HepG2 (cell line): ENCODE measurements around the gene NYAP2. TPM values are rescaled to one million over a fixed set of nuclear protein-coding genes. Genes with fewer than 3 reads are reported as not detected.

Source experiments
- ATAC-seq: fragments of 200-7000 bp; cut with Tn5 transposase; 3 replicates; pipeline ENCODE4 v1.9.1; 2020; ENCODE audit warnings: mild to moderate bottlenecking, moderate library complexity
- BruUV-seq: library from RNA; stranded (reverse); fragments of 400-500 nt; replicated peaks from 2 replicates; lab custom pipeline; 2021; lab: Mats Ljungman, UMichigan
- CTCF ChIA-PET: fragments of 300-600 bp; formaldehyde crosslinking; extraction: SDS; loops from one replicate; lab custom pipeline; 2021; ENCODE audit warnings: low total read pairs, inconsistent platforms, low intra/inter-chr PET ratio; lab: Yijun Ruan, JAX
- POLR2A ChIA-PET: fragments of 350-600 bp; sonication (Branson Sonifier 250); formaldehyde crosslinking; loops from one replicate; lab custom pipeline; 2020; ENCODE audit warnings: antibody characterized with exemption, inconsistent platforms; lab: Yijun Ruan, JAX
- DNase-seq: peaks from one replicate; pipeline ENCODE4 v3.0.0-alpha.2; 2015; ENCODE audit warnings: low spot score
- FAIRE-seq: peaks from 3 replicates; lab custom pipeline; 2011; peaks lifted over from hg19 to GRCh38; lab: Jason Lieb, UNC
- H2AFZ ChIP-seq: one replicate; pipeline ENCODE4 v1.6.1; 2011; ENCODE audit warnings: low read length, inconsistent platforms
- H3K27ac ChIP-seq: fragments of 300-600 bp; 3 replicates; pipeline ENCODE4 v1.8.0; 2011; ENCODE audit warnings: mixed run types, mild to moderate bottlenecking, mixed read lengths, low read length, inconsistent platforms; ENCODE audit not compliant: insufficient read depth; ENCODE audit errors: extremely low read length
- H3K27me3 ChIP-seq, 2 experiments: fragments of 200-600 bp in 1 of 2; 2 replicates in 1 of 2; 3 replicates in 1 of 2; pipeline versions ENCODE4 v1.6.0 to v1.8.0; 2011; ENCODE audit warnings: low read length in 2 of 2, mild to moderate bottlenecking in 2 of 2, moderate library complexity in 2 of 2, inconsistent platforms in 1 of 2; ENCODE audit not compliant: insufficient read depth in 2 of 2, control insufficient read depth in 1 of 2
- H3K36me3 ChIP-seq, 2 experiments: fragments of 200-600 bp in 1 of 2; replicated peaks in 1 of 2; 2 replicates in 1 of 2; 3 replicates in 1 of 2; pipeline versions ENCODE4 v1.5.1 to v1.8.0; 2011; ENCODE audit warnings: low read length in 2 of 2, inconsistent platforms in 1 of 2; ENCODE audit not compliant: insufficient read depth in 2 of 2, control insufficient read depth in 1 of 2
- H3K4me1 ChIP-seq: 2 replicates; pipeline ENCODE4 v1.5.1; 2012; ENCODE audit warnings: low read length, inconsistent platforms; ENCODE audit not compliant: insufficient read depth
- H3K4me2 ChIP-seq: 2 replicates; pipeline ENCODE4 v1.6.0; 2011; ENCODE audit warnings: low read depth, low read length, inconsistent platforms
- H3K4me3 ChIP-seq, 3 experiments: fragments of 200-600 bp in 1 of 3; sonication (generic), shearing (Covaris generic) in 1 of 3; replicated peaks in 1 of 3; 2 replicates each; pipeline ENCODE4 v1.5.1; 2011 to 2016; ENCODE audit warnings: low read length in 3 of 3, inconsistent platforms in 2 of 3, low read depth in 2 of 3, mild to moderate bottlenecking in 2 of 3, control low read depth in 1 of 3, mixed read lengths in 1 of 3; ENCODE audit not compliant: insufficient read depth in 1 of 3
- H3K79me2 ChIP-seq: one replicate; pipeline ENCODE4 v1.6.1; 2011; ENCODE audit warnings: low read length, inconsistent platforms; ENCODE audit not compliant: insufficient read depth
- H3K9ac ChIP-seq: 2 replicates; pipeline ENCODE4 v1.6.0; 2011; ENCODE audit warnings: mild to moderate bottlenecking, low read depth, low read length, inconsistent platforms; ENCODE audit not compliant: insufficient read depth
- H3K9me3 ChIP-seq: 2 replicates; pipeline ENCODE4 v1.5.1; 2012; ENCODE audit warnings: mild to moderate bottlenecking, low read length
- H4K20me1 ChIP-seq: 2 replicates; pipeline ENCODE4 v1.6.0; 2011; ENCODE audit warnings: inconsistent platforms, mild to moderate bottlenecking, low read length, moderate library complexity; ENCODE audit not compliant: insufficient read depth
- KDM1A ChIP-seq: IDR thresholded peaks from 2 replicates; pipeline ENCODE4 v1.6.1; 2016; ENCODE audit warnings: missing compliant biosample characterization
- NR2C2 ChIP-seq: sonication (generic); formaldehyde crosslinking; IDR thresholded peaks from 2 replicates; pipeline ENCODE4 v1.4.0; 2020; ENCODE audit warnings: missing genetic modification reagents, mild to moderate bottlenecking, moderate library complexity, borderline replicate concordance
- NRL ChIP-seq: sonication (generic); formaldehyde crosslinking; IDR thresholded peaks from 2 replicates; pipeline ENCODE4 v1.5.0; 2020; ENCODE audit warnings: missing genetic modification reagents, mild to moderate bottlenecking, moderate library complexity, borderline replicate concordance
- PTBP1 ChIP-seq: fragments of 200-400 bp; formaldehyde crosslinking; IDR thresholded peaks from 2 replicates; pipeline ENCODE4 v1.6.1; 2018; ENCODE audit warnings: low read length, low read depth; ENCODE audit not compliant: poor library complexity, severe bottlenecking
- RFX1 ChIP-seq: fragments of 450-650 bp; IDR thresholded peaks from 2 replicates; pipeline ENCODE4 v1.6.1; 2017
- RXRA ChIP-seq: sonication (generic); formaldehyde crosslinking; IDR thresholded peaks from 2 replicates; pipeline ENCODE4 v1.5.1; 2020; ENCODE audit warnings: missing genetic modification reagents
- ZNF138 ChIP-seq: sonication (generic); formaldehyde crosslinking; IDR thresholded peaks from 2 replicates; pipeline ENCODE4 v1.5.0; 2020; ENCODE audit warnings: mild to moderate bottlenecking, low read depth, missing genetic modification reagents
- ZNF33A ChIP-seq: sonication (generic); formaldehyde crosslinking; IDR thresholded peaks from 2 replicates; pipeline ENCODE4 v1.5.1; 2020; ENCODE audit warnings: missing genetic modification reagents, mild to moderate bottlenecking, moderate library complexity, borderline replicate concordance
- ZNF816 ChIP-seq: sonication (generic); formaldehyde crosslinking; IDR thresholded peaks from 2 replicates; pipeline ENCODE4 v1.8.0; 2022; ENCODE audit warnings: missing genetic modification reagents, mild to moderate bottlenecking, borderline replicate concordance
- WGBS: methylation state at CpG from one replicate; pipeline ENCODE4 v1.1.6; 2017; ENCODE audit warnings: low lambda C conversion rate; 5-methylcytosine and 5-hydroxymethylcytosine counted together
- in situ Hi-C: cut with HindIII; loops from 2 replicates; pipeline ENCODE4 v1.10.0; 2017; ENCODE audit warnings: low pct_unique_long_range_greater_than_20kb; ENCODE audit not compliant: extremely low pct_ligation_motif_present
- intact Hi-C: fragments of 100-400 bp; cut with micrococcal nuclease; formaldehyde crosslinking; loops from one replicate; pipeline ENCODE4 v1.10.0; 2022; ENCODE audit not compliant: unreplicated experiment
- polyA plus RNA-seq, 8 experiments: library from polyadenylated mRNA; depleted of rRNA in 3 of 8; stranded (reverse) in 7 of 8; unstranded in 1 of 8; fragments of >200 nt; fragmentation: Illumina TruSeq in 4 of 8; extraction: Trizol in 4 of 8; gene quantifications; 2 replicates each; pipeline versions ENCODE4 v1.2.1 to v1.2.3, GENCODE V29; 2011 to 2016; ENCODE audit warnings: low read depth in 4 of 8, missing spikeins in 1 of 8, mixed read lengths in 1 of 8; ENCODE audit not compliant: insufficient read depth in 1 of 8
- total RNA-seq, 5 experiments: library from RNA; depleted of rRNA; stranded (reverse); fragments of >200 nt; fragmentation: Illumina TruSeq; extraction: Trizol; gene quantifications; 2 replicates each; pipeline ENCODE4 v1.2.3, GENCODE V29; 2016; ENCODE audit warnings: low read depth in 1 of 5
- TF ChIP-seq, protein P1 (sequence below): sonication (generic); formaldehyde crosslinking; IDR thresholded peaks from 2 replicates; pipeline ENCODE4 v1.4.0; 2020; ENCODE audit warnings: missing genetic modification reagents, borderline replicate concordance
- TF ChIP-seq, protein P2 (sequence below): sonication (generic); formaldehyde crosslinking; IDR thresholded peaks from 2 replicates; pipeline ENCODE4 v1.9.0; 2021; ENCODE audit warnings: missing genetic modification reagents, borderline replicate concordance
- TF ChIP-seq, protein P3 (sequence below): sonication (generic); formaldehyde crosslinking; IDR thresholded peaks from 2 replicates; pipeline ENCODE4 v1.4.0; 2020; ENCODE audit warnings: missing genetic modification reagents

NYAP2 gene
- total and polyA plus RNA-seq, 2 of the 13 experiments (the other 11 are each of a cell fraction or from before 2014, with no cell fraction given): not detected

DNA sequence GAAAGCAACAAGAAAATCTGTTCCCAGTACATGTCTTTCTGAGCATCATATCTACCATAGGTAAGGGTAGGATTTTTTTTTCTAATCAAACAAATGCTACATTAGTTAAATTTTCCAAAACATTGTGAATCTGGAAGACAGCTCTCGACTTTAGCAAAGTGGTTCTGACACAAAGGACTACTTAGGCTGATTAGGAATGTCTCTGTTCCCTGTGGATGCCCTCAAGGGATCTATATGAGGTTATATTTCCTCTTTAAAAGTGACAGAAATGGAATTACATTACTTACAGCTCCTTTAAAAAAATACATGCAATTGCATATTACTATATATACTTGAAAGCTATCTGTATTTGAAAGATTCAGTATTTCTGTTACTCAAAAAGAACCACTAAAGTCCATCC lies 15.4 kb downstream of the NYAP2 start:
- Histone ChIP-seq H3K9ac (no peak overlapping the region), H3K36me3 (no peaks in the 10 kb centered on the region), H3K27ac (no peak overlapping the region), H2AFZ (no peak overlapping the region), H4K20me1 (no peaks in the 10 kb centered on the region), H3K27me3 (no peaks in the 10 kb centered on the region), H3K4me1 (no peaks in the 10 kb centered on the region), H3K4me3 (no peak overlapping the region), H3K4me2 (no peak overlapping the region), H3K9me3 (no peaks in the 10 kb centered on the region), H3K79me2 (no peaks in the 10 kb centered on the region)
- no peak for TF ChIP-seq KDM1A (CRISPR knock-in tag)
- TF ChIP-seq, protein P1, sequence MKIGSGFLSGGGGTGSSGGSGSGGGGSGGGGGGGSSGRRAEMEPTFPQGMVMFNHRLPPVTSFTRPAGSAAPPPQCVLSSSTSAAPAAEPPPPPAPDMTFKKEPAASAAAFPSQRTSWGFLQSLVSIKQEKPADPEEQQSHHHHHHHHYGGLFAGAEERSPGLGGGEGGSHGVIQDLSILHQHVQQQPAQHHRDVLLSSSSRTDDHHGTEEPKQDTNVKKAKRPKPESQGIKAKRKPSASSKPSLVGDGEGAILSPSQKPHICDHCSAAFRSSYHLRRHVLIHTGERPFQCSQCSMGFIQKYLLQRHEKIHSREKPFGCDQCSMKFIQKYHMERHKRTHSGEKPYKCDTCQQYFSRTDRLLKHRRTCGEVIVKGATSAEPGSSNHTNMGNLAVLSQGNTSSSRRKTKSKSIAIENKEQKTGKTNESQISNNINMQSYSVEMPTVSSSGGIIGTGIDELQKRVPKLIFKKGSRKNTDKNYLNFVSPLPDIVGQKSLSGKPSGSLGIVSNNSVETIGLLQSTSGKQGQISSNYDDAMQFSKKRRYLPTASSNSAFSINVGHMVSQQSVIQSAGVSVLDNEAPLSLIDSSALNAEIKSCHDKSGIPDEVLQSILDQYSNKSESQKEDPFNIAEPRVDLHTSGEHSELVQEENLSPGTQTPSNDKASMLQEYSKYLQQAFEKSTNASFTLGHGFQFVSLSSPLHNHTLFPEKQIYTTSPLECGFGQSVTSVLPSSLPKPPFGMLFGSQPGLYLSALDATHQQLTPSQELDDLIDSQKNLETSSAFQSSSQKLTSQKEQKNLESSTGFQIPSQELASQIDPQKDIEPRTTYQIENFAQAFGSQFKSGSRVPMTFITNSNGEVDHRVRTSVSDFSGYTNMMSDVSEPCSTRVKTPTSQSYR (CRISPR knock-in tag): no peak
- POLR2A ChIA-PET: no interaction called here
- intact Hi-C loops (no loop called here), in situ Hi-C loops (no loop called here)
- FAIRE-seq (no peak), ATAC-seq (no peak), DNase-seq (no peak)
- 0% methylated on average over 1 of the region's 1 CpG for WGBS
- CTCF ChIA-PET: no interaction called here
- BruUV-seq: no TSS peak

DNA sequence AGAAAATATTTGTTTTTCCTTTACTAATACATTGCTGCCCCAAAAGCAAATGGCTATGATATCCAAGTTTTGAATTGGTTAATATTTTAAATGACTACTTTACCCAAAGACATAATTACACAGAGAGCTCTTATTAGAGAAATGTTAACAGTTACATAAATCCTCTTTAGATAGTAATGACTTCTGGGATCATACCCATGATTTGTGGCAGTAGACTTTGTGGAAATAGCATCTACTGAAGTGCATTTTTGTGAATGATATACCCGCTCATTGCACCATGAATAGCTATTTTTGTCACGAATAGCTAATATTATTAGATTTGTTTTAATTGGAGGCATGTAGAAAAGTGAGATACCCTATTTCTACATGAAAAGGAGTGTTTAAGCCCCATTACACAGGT lies 15.8 kb downstream of the NYAP2 start:
- Histone ChIP-seq H4K20me1 (no peaks in the 10 kb centered on the region), H3K4me3 (no peak overlapping the region), H3K79me2 (no peaks in the 10 kb centered on the region), H2AFZ (no peak overlapping the region), H3K27ac (no peak overlapping the region), H3K9ac (no peak overlapping the region), H3K9me3 (no peaks in the 10 kb centered on the region), H3K4me2 (no peak overlapping the region), H3K4me1 (no peaks in the 10 kb centered on the region), H3K27me3 (no peaks in the 10 kb centered on the region), H3K36me3 (no peaks in the 10 kb centered on the region)
- DNase-seq (no peak), FAIRE-seq (no peak), ATAC-seq (no peak)
- POLR2A ChIA-PET: no interaction called here
- TF ChIP-seq, protein P2, sequence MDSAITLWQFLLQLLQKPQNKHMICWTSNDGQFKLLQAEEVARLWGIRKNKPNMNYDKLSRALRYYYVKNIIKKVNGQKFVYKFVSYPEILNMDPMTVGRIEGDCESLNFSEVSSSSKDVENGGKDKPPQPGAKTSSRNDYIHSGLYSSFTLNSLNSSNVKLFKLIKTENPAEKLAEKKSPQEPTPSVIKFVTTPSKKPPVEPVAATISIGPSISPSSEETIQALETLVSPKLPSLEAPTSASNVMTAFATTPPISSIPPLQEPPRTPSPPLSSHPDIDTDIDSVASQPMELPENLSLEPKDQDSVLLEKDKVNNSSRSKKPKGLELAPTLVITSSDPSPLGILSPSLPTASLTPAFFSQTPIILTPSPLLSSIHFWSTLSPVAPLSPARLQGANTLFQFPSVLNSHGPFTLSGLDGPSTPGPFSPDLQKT (CRISPR knock-in tag): no peak
- TF ChIP-seq, protein P3, sequence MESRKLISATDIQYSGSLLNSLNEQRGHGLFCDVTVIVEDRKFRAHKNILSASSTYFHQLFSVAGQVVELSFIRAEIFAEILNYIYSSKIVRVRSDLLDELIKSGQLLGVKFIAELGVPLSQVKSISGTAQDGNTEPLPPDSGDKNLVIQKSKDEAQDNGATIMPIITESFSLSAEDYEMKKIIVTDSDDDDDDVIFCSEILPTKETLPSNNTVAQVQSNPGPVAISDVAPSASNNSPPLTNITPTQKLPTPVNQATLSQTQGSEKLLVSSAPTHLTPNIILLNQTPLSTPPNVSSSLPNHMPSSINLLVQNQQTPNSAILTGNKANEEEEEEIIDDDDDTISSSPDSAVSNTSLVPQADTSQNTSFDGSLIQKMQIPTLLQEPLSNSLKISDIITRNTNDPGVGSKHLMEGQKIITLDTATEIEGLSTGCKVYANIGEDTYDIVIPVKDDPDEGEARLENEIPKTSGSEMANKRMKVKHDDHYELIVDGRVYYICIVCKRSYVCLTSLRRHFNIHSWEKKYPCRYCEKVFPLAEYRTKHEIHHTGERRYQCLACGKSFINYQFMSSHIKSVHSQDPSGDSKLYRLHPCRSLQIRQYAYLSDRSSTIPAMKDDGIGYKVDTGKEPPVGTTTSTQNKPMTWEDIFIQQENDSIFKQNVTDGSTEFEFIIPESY: no peak
- no peak for TF ChIP-seq ZNF138
- TF ChIP-seq NRL (CRISPR knock-in tag): no peak
- no peak for TF ChIP-seq NR2C2 (CRISPR knock-in tag)
- TF ChIP-seq PTBP1: no peak
- TF ChIP-seq ZNF816 (CRISPR knock-in tag): no peak
- no peak for TF ChIP-seq ZNF33A (CRISPR knock-in tag)
- TF ChIP-seq RXRA (CRISPR knock-in tag): no peak
- no peak for TF ChIP-seq RFX1
- CTCF ChIA-PET: no interaction called here
- BruUV-seq: no TSS peak
- in situ Hi-C loops: no loop called here
- 9% methylated on average over 2 of the region's 2 CpGs for WGBS
- intact Hi-C loops: no loop called here
